Osteoblast (primary cell): ENCODE results near the gene ENO3. TPM values are rescaled to one million over a fixed set of nuclear protein-coding genes. Genes with fewer than 3 reads are reported as not detected.
A peak's percentile ranks its signal among the peaks of the same experiment; 100 is the strongest.

ENCODE experiments used
- DNase-seq: peaks from one replicate; pipeline ENCODE4 v3.0.0; 2011; ENCODE audit warnings: low spot score, mixed read lengths; ENCODE audit not compliant: insufficient read length; ENCODE audit errors: missing footprints
- H2AFZ ChIP-seq: 2 replicates; pipeline ENCODE4 v1.6.0; 2011; ENCODE audit warnings: mild to moderate bottlenecking, low read length
- H3K27ac ChIP-seq: 2 replicates; pipeline ENCODE4 v1.5.1; 2011; ENCODE audit warnings: mild to moderate bottlenecking, low read depth, low read length, moderate library complexity
- H3K27me3 ChIP-seq: 2 replicates; pipeline ENCODE4 v1.6.0; 2012; ENCODE audit warnings: mild to moderate bottlenecking, control low read depth, inconsistent platforms, low read length, moderate library complexity; ENCODE audit not compliant: insufficient read depth
- H3K36me3 ChIP-seq: 2 replicates; pipeline ENCODE4 v1.5.1; 2011; ENCODE audit warnings: mild to moderate bottlenecking, low read length, control low read depth, moderate library complexity; ENCODE audit not compliant: insufficient read depth
- H3K4me1 ChIP-seq: 2 replicates; pipeline ENCODE4 v1.5.1; 2011; ENCODE audit warnings: mild to moderate bottlenecking, low read length, control low read depth, moderate library complexity; ENCODE audit not compliant: insufficient read depth
- H3K4me2 ChIP-seq: 2 replicates; pipeline ENCODE4 v1.6.0; 2011; ENCODE audit warnings: mild to moderate bottlenecking, low read length; ENCODE audit not compliant: insufficient read depth
- H3K4me3 ChIP-seq: fragments of 200-600 bp; sonication (generic); 3 replicates; pipeline ENCODE4 v1.5.1; 2012; ENCODE audit warnings: mild to moderate bottlenecking, low read length, inconsistent platforms; ENCODE audit not compliant: insufficient read depth
- H3K79me2 ChIP-seq: 2 replicates; pipeline ENCODE4 v1.6.0; 2012; ENCODE audit warnings: mild to moderate bottlenecking, low read length, control low read depth, inconsistent platforms; ENCODE audit not compliant: insufficient read depth
- H3K9me3 ChIP-seq: 2 replicates; pipeline ENCODE4 v1.5.1; 2011; ENCODE audit warnings: low read depth, low read length, control low read depth
- H4K20me1 ChIP-seq: 2 replicates; pipeline ENCODE4 v1.6.0; 2012; ENCODE audit warnings: mild to moderate bottlenecking, low read length, control low read depth; ENCODE audit not compliant: insufficient read depth
- CTCF ChIP-seq: IDR thresholded peaks from 2 replicates; pipeline ENCODE4 v1.5.1; 2011; ENCODE audit warnings: mild to moderate bottlenecking, low read depth, low read length, moderate library complexity; ENCODE audit errors: extremely low read depth
- total RNA-seq: library from RNA; depleted of rRNA; stranded (reverse); fragments of >200 nt; gene quantifications from 2 replicates; pipeline ENCODE4 v1.2.3, GENCODE V29; 2012

Gene ENO3
- total RNA-seq, 1 donor, result 2.9 TPM

- Histone ChIP-seq H3K4me1 (peaks cover 17% of the 10 kb centered on the region), H3K79me2 (peaks cover 16% of the 10 kb centered on the region), H3K27ac (peak overlapping the region; percentile 84), H3K4me3 (peak overlapping the region; percentile 93), H3K36me3 (peaks cover 4% of the 10 kb centered on the region), H3K4me2 (peak overlapping the region; percentile 98), H3K9me3 (no peaks in the 10 kb centered on the region), H3K27me3 (no peaks in the 10 kb centered on the region), H2AFZ (peak overlapping the region; percentile 92), H4K20me1 (no peaks in the 10 kb centered on the region)
- TF ChIP-seq CTCF, result no peak
- DNase-seq, result peak; percentile 67
Observed at GRCh38 chr17:4987767-4988567, 37.0 kb downstream of the ENO3 start.

GRCh38 chr17:4994081-4994595 is 43.2 kb downstream of the ENO3 start:
- no peaks in the 10 kb centered on the region for H3K9me3 ChIP-seq
- DNase-seq, result peak; percentile 56
- peaks cover 13% of the 10 kb centered on the region for H3K79me2 ChIP-seq
- H3K4me3 ChIP-seq, result no peak overlapping the region
- no peak for TF ChIP-seq CTCF
- no peaks in the 10 kb centered on the region for H3K27me3 ChIP-seq
- H3K27ac ChIP-seq, result no peak overlapping the region
- H4K20me1 ChIP-seq, result peaks cover 7% of the 10 kb centered on the region
- no peaks in the 10 kb centered on the region for H3K36me3 ChIP-seq
- H3K4me1 ChIP-seq, result peaks cover 12% of the 10 kb centered on the region
- no peak overlapping the region for H2AFZ ChIP-seq
- H3K4me2 ChIP-seq, result no peak overlapping the region

DNA sequence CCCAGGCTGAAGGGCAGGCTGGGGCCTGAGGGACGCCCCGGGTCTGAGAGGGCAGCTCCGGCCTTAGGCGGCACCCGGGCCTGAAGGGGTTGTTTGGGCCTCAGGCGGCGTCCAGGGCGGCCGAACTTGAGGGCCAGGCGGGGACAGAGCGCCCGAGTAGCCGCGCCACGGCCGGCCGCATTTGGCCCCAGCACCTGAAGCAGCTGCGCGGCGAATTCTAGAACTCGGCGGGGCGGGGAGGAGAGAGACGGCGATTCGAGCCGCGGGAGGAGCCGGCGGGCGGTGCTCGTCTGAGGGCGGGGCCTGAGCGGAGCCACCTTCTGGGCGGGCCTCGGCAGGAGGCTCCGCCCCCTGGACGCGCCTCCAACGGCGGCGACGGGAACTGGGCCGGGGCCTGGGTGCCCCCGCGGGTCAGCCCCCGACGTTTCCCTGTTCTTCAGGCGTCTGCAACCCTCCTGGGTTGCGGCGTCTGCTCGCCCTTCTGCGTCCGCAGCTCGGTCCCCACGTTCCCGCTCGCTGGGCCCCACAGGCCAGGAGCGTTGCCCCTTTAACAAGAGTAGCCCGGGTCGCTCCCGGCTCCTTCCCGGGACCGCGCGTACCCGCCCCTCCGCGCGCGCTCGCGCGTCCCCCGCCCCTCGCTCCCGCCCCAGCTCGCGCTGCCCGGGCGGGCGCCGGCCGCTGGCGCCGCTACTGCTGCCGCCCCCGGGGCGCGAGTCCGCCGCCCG is 46.5 kb downstream of the ENO3 start, which contains the start of the genes INCA1 and KIF1C:
TSS of gene INCA1 (minus strand) at position 221 of the 725 bp plus-strand sequence. CDS start 3,085 bp downstream, outside the sequence.
TSS of gene KIF1C (plus strand) at position 649 of the 725 bp plus-strand sequence. CDS start 2,297 bp downstream, outside the sequence.
- Histone ChIP-seq H3K4me3 (peak within 1 kb of the TSS; percentile 96), H3K27ac (peak within 1 kb of the TSS; percentile 61), H3K27me3 (no peaks in the 10 kb centered on the region), H3K36me3 (peaks cover 18% of the 10 kb centered on the region), H2AFZ (peak within 1 kb of the TSS; percentile 89), H3K9me3 (no peaks in the 10 kb centered on the region), H4K20me1 (peaks cover 24% of the 10 kb centered on the region), H3K4me2 (peak within 1 kb of the TSS; percentile 94), H3K79me2 (peaks cover 31% of the 10 kb centered on the region), H3K4me1 (peaks cover 24% of the 10 kb centered on the region)
- no peak for TF ChIP-seq CTCF
- DNase-seq, result peak; percentile 100
